HEK293 (cell line): ENCODE results near the gene SPEF1.

Experiments
- MYNN ChIP-seq: fragments of 450-650 bp; formaldehyde crosslinking; IDR thresholded peaks from 2 replicates; pipeline ENCODE4 v1.5.1; 2016; ENCODE audit warnings: missing biosample characterization, missing genetic modification characterization, borderline replicate concordance
- ZNF174 ChIP-seq: fragments of 450-650 bp; formaldehyde crosslinking; IDR thresholded peaks from 2 replicates; pipeline ENCODE4 v1.5.0; 2017; ENCODE audit warnings: missing biosample characterization, mild to moderate bottlenecking, missing genetic modification characterization
- ZNF24 ChIP-seq: fragments of 450-650 bp; formaldehyde crosslinking; IDR thresholded peaks from 2 replicates; pipeline ENCODE4 v1.5.1; 2016; ENCODE audit warnings: missing biosample characterization, missing genetic modification characterization
- ZNF544 ChIP-seq: fragments of 450-650 bp; formaldehyde crosslinking; IDR thresholded peaks from 2 replicates; pipeline ENCODE4 v1.5.0; 2017; ENCODE audit warnings: missing biosample characterization, missing genetic modification characterization
- TF ChIP-seq, protein P1 (sequence below): fragments of 450-650 bp; formaldehyde crosslinking; IDR thresholded peaks from 2 replicates; pipeline ENCODE4 v1.5.1; 2016; ENCODE audit warnings: missing biosample characterization, missing genetic modification characterization
- TF ChIP-seq, protein P2 (sequence below): fragments of 450-650 bp; formaldehyde crosslinking; IDR thresholded peaks from 2 replicates; pipeline ENCODE4 v1.5.1; 2016; ENCODE audit warnings: missing biosample characterization, missing genetic modification characterization
- TF ChIP-seq, protein P3 (sequence below): fragments of 450-650 bp; formaldehyde crosslinking; IDR thresholded peaks from 2 replicates; pipeline ENCODE4 v1.5.1; 2016; ENCODE audit warnings: missing biosample characterization, missing genetic modification characterization, low read depth

DNA sequence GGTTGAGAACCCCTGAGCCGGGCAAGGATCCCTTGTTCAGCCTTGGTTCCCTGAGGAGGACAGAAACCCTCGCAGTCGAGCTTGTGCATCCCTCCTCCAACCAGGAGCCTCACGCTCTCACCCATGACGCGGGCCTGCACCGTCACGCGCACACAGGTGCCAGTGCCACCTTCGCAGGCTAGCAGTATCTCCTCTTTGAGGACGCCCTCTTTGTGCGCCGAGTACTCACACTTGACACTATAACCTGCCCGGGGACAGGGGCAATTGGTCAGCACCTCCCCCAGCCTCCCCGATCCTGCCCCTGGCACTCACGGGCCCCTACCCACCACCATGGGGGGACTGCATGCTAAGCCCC, 27.0 kb downstream of the SPEF1 start:
- TF ChIP-seq, protein P1, sequence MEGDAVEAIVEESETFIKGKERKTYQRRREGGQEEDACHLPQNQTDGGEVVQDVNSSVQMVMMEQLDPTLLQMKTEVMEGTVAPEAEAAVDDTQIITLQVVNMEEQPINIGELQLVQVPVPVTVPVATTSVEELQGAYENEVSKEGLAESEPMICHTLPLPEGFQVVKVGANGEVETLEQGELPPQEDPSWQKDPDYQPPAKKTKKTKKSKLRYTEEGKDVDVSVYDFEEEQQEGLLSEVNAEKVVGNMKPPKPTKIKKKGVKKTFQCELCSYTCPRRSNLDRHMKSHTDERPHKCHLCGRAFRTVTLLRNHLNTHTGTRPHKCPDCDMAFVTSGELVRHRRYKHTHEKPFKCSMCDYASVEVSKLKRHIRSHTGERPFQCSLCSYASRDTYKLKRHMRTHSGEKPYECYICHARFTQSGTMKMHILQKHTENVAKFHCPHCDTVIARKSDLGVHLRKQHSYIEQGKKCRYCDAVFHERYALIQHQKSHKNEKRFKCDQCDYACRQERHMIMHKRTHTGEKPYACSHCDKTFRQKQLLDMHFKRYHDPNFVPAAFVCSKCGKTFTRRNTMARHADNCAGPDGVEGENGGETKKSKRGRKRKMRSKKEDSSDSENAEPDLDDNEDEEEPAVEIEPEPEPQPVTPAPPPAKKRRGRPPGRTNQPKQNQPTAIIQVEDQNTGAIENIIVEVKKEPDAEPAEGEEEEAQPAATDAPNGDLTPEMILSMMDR, result no peak
- TF ChIP-seq ZNF24 (tag by site-specific recombination) (no peak), ZNF174 (tag by site-specific recombination) (no peak), MYNN (tag by site-specific recombination) (no peak), ZNF544 (no peak)
- TF ChIP-seq, protein P2, sequence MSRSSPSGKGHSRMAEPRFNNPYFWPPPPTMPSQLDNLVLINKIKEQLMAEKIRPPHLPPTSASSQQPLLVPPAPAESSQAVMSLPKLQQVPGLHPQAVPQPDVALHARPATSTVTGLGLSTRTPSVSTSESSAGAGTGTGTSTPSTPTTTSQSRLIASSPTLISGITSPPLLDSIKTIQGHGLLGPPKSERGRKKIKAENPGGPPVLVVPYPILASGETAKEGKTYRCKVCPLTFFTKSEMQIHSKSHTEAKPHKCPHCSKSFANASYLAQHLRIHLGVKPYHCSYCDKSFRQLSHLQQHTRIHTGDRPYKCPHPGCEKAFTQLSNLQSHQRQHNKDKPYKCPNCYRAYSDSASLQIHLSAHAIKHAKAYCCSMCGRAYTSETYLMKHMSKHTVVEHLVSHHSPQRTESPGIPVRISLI (tag by site-specific recombination), result no peak
- TF ChIP-seq, protein P3, sequence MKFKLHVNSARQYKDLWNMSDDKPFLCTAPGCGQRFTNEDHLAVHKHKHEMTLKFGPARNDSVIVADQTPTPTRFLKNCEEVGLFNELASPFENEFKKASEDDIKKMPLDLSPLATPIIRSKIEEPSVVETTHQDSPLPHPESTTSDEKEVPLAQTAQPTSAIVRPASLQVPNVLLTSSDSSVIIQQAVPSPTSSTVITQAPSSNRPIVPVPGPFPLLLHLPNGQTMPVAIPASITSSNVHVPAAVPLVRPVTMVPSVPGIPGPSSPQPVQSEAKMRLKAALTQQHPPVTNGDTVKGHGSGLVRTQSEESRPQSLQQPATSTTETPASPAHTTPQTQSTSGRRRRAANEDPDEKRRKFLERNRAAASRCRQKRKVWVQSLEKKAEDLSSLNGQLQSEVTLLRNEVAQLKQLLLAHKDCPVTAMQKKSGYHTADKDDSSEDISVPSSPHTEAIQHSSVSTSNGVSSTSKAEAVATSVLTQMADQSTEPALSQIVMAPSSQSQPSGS (tag by site-specific recombination), result no peak
